Neural progenitor cell (in vitro differentiated cells): ENCODE results near the gene OR6J1. TPM values are rescaled to one million over a fixed set of nuclear protein-coding genes. Genes with fewer than 3 reads are reported as not detected.
"Not testable (repeated sequence)": the region's sequence is repeated elsewhere in the genome, so short reads cannot be mapped to it uniquely, and the experiment has no call there.

Source experiments
- DNase-seq: peaks from one replicate; pipeline ENCODE4 v3.0.0-alpha.2; 2016; ENCODE audit warnings: low spot score
- H2AFZ ChIP-seq: fragments of 200-600 bp; sonication (generic); replicated peaks from 2 replicates; pipeline ENCODE4 v1.6.1; 2016; ENCODE audit warnings: antibody characterized with exemption
- H3F3A ChIP-seq: fragments of 200-600 bp; sonication (generic); 2 replicates; pipeline ENCODE4 v1.6.1; 2016; ENCODE audit warnings: antibody characterized with exemption, low read depth
- H3K27ac ChIP-seq: fragments of 200-600 bp; sonication (generic); 2 replicates; pipeline ENCODE4 v1.5.1; 2016; ENCODE audit warnings: mild to moderate bottlenecking
- H3K27me3 ChIP-seq: fragments of 200-600 bp; sonication (generic); 2 replicates; pipeline ENCODE4 v1.6.1; 2016; ENCODE audit warnings: mild to moderate bottlenecking, moderate library complexity
- H3K36me3 ChIP-seq: fragments of 200-600 bp; sonication (generic); 2 replicates; pipeline ENCODE4 v1.5.1; 2016
- H3K4me1 ChIP-seq: fragments of 200-600 bp; sonication (generic); 2 replicates; pipeline ENCODE4 v1.6.1; 2016; ENCODE audit warnings: mixed run types
- H3K4me2 ChIP-seq: fragments of 200-600 bp; sonication (generic); 2 replicates; pipeline ENCODE4 v1.6.1; 2016
- H3K4me3 ChIP-seq: fragments of 200-600 bp; sonication (generic); 2 replicates; pipeline ENCODE4 v1.5.1; 2016
- H3K79me2 ChIP-seq: fragments of 200-600 bp; sonication (generic); 2 replicates; pipeline ENCODE4 v1.6.1; 2016; ENCODE audit warnings: low read depth
- H3K9ac ChIP-seq: fragments of 200-600 bp; sonication (generic); 2 replicates; pipeline ENCODE4 v1.6.1; 2016
- H3K9me3 ChIP-seq: fragments of 200-600 bp; sonication (generic); 2 replicates; pipeline ENCODE4 v1.5.1; 2016; ENCODE audit warnings: low read depth
- H4K20me1 ChIP-seq: fragments of 200-600 bp; sonication (generic); 2 replicates; pipeline ENCODE4 v1.6.1; 2016; ENCODE audit warnings: low read depth
- H3K27ac Mint-ChIP-seq: 3 replicates; pipeline ENCODE4 v1.8.0; 2021; ENCODE audit warnings: mixed read lengths
- H3K27me3 Mint-ChIP-seq: 2 replicates; pipeline ENCODE4 v1.8.0; 2022; ENCODE audit warnings: low read depth, mild to moderate bottlenecking, inconsistent platforms, moderate library complexity, mixed read lengths; ENCODE audit not compliant: insufficient read depth
- H3K36me3 Mint-ChIP-seq: 3 replicates; pipeline ENCODE4 v1.8.0; 2021; ENCODE audit warnings: mixed read lengths
- H3K4me1 Mint-ChIP-seq: 3 replicates; pipeline ENCODE4 v1.8.0; 2021; ENCODE audit warnings: mixed read lengths
- H3K4me3 Mint-ChIP-seq: 3 replicates; pipeline ENCODE4 v1.8.0; 2021; ENCODE audit warnings: mild to moderate bottlenecking, moderate library complexity, mixed read lengths
- H3K9me3 Mint-ChIP-seq: 3 replicates; pipeline ENCODE4 v1.8.0; 2020; ENCODE audit warnings: mixed read lengths
- EZH2 ChIP-seq: fragments of 200-600 bp; sonication (generic); IDR thresholded peaks from 2 replicates; pipeline ENCODE4 v1.6.1; 2017; ENCODE audit warnings: antibody characterized with exemption, mild to moderate bottlenecking, moderate library complexity
- EZH2phosphoT487 ChIP-seq: fragments of 200-600 bp; sonication (generic); IDR thresholded peaks from 2 replicates; pipeline ENCODE4 v1.6.1; 2017; ENCODE audit warnings: antibody characterized with exemption
- total RNA-seq: library from RNA; depleted of rRNA; stranded (reverse); fragments of >200 nt; gene quantifications from 2 replicates; pipeline ENCODE4 v1.2.3, GENCODE V29; 2015; ENCODE audit warnings: low replicate concordance
- TF ChIP-seq, protein P1 (sequence below): fragments of 200-600 bp; sonication (generic); IDR thresholded peaks from 2 replicates; pipeline ENCODE4 v1.5.1; 2017; ENCODE audit warnings: antibody characterized with exemption, mild to moderate bottlenecking

Gene OR6J1
- total RNA-seq, 1 donor from 2014 or later = not detected

GRCh38 chr14:22589096-22589839, 54.9 kb downstream of the OR6J1 start, which contains the start of gene DAD1:
TSS of gene DAD1 (minus strand) at chr14:22589224. CDS start at chr14:22589157, 67 bp downstream.
- peaks cover 47% of the 10 kb centered on the region for H3K79me2 ChIP-seq
- peak within 1 kb of the TSS; percentile 83 for H3K9ac ChIP-seq
- H3K9me3 ChIP-seq = no peaks in the 10 kb centered on the region
- H3K4me1 ChIP-seq = peaks cover 5% of the 10 kb centered on the region
- peaks cover 7% of the 10 kb centered on the region for H3F3A ChIP-seq
- Mint-ChIP-seq H3K36me3 (peaks cover 9% of the 10 kb centered on the region), H3K9me3 (no peaks in the 10 kb centered on the region), H3K27me3 (peaks cover 2% of the 10 kb centered on the region), H3K27ac (peak within 1 kb of the TSS; percentile 98), H3K4me3 (peak within 1 kb of the TSS; percentile 98), H3K4me1 (peaks cover 32% of the 10 kb centered on the region)
- no peaks in the 10 kb centered on the region for H3K36me3 ChIP-seq
- TF ChIP-seq EZH2phosphoT487 (no peak), EZH2 (no peak)
- TF ChIP-seq, protein P1, sequence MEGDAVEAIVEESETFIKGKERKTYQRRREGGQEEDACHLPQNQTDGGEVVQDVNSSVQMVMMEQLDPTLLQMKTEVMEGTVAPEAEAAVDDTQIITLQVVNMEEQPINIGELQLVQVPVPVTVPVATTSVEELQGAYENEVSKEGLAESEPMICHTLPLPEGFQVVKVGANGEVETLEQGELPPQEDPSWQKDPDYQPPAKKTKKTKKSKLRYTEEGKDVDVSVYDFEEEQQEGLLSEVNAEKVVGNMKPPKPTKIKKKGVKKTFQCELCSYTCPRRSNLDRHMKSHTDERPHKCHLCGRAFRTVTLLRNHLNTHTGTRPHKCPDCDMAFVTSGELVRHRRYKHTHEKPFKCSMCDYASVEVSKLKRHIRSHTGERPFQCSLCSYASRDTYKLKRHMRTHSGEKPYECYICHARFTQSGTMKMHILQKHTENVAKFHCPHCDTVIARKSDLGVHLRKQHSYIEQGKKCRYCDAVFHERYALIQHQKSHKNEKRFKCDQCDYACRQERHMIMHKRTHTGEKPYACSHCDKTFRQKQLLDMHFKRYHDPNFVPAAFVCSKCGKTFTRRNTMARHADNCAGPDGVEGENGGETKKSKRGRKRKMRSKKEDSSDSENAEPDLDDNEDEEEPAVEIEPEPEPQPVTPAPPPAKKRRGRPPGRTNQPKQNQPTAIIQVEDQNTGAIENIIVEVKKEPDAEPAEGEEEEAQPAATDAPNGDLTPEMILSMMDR = peak; percentile 33
- H4K20me1 ChIP-seq = peaks cover 21% of the 10 kb centered on the region
- peak within 1 kb of the TSS; percentile 96 for H3K4me2 ChIP-seq
- H3K27ac ChIP-seq = peak within 1 kb of the TSS; percentile 90
- peak within 1 kb of the TSS; percentile 70 for H2AFZ ChIP-seq
- H3K27me3 ChIP-seq = no peaks in the 10 kb centered on the region
- peak within 1 kb of the TSS; percentile 82 for H3K4me3 ChIP-seq
- DNase-seq = peak; percentile 100

GRCh38 chr14:22588526-22589095, 55.5 kb downstream of the OR6J1 start:
- DNase-seq = no peak
- peaks cover 2% of the 10 kb centered on the region for H3K27me3 Mint-ChIP-seq
- peaks cover 9% of the 10 kb centered on the region for H3K36me3 Mint-ChIP-seq
- H3K4me1 Mint-ChIP-seq = peaks cover 32% of the 10 kb centered on the region
- Histone ChIP-seq H3K9me3 (no peaks in the 10 kb centered on the region), H4K20me1 (peaks cover 21% of the 10 kb centered on the region), H3K4me3 (peak overlapping the region; percentile 82), H3K9ac (peak overlapping the region; percentile 83), H2AFZ (peak overlapping the region; percentile 54), H3K4me1 (peaks cover 5% of the 10 kb centered on the region), H3K79me2 (peaks cover 54% of the 10 kb centered on the region), H3K36me3 (no peaks in the 10 kb centered on the region), H3F3A (peaks cover 7% of the 10 kb centered on the region), H3K27ac (no peak overlapping the region), H3K4me2 (peak overlapping the region; percentile 96), H3K27me3 (no peaks in the 10 kb centered on the region)
- H3K4me3 Mint-ChIP-seq = peak overlapping the region; percentile 98
- no peaks in the 10 kb centered on the region for H3K9me3 Mint-ChIP-seq
- H3K27ac Mint-ChIP-seq = peak overlapping the region; percentile 58
- TF ChIP-seq, protein P1 = no peak
- TF ChIP-seq EZH2 = no peak
- no peak for TF ChIP-seq EZH2phosphoT487

DNA sequence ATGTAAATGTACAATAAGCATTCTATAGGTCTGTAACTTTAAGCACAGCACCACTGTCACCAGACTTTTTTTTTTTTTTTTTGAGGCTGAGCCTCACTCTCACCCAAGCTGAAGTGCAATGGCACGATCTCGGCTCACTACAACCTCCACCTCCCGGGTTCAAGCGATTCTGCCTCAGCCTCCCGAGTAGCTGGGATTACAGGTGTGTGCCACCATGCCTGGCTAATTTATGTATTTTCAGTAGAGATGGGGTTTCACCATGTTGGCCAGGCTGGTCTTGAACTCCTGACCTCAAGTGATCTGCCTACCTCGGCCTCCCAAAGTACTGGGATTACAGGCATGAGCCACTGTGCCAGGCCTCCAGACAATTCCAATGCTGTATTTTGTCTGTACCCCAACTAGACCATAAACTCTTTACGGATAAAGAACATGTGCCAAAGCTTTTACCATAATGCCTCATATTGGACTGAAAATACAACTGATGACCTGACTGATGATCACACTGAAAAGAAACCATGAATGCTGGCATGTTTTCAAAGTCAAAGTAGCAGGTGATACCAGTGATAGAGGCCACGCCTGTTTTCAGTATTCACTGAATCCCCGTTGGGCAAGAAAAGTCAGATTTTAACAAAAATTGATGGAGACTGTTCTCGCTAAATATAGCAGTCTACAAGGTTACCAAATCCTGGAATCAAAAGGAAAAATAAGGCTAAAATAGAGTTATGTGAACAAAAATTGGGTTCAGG, 56.3 kb downstream of the OR6J1 start:
- H3K36me3 ChIP-seq, H3K27me3 Mint-ChIP-seq, H3K36me3 Mint-ChIP-seq, H3K9me3 Mint-ChIP-seq, H3K9me3 ChIP-seq, H3K27ac ChIP-seq, H3F3A ChIP-seq, H3K27ac Mint-ChIP-seq, DNase-seq, H3K4me1 ChIP-seq, H3K27me3 ChIP-seq, H2AFZ ChIP-seq: not testable (repeated sequence)
- peak overlapping the region; percentile 96 for H3K4me2 ChIP-seq
- Mint-ChIP-seq H3K4me3 (peak overlapping the region; percentile 98), H3K4me1 (peaks cover 32% of the 10 kb centered on the region)
- H3K9ac ChIP-seq = peak overlapping the region; percentile 83
- H4K20me1 ChIP-seq = peaks cover 21% of the 10 kb centered on the region
- peaks cover 61% of the 10 kb centered on the region for H3K79me2 ChIP-seq
- H3K4me3 ChIP-seq = peak overlapping the region; percentile 82
